DMS53 treated with DMSO at 0.1 percent for 48 hours (cell line): ENCODE data around the gene ZMYND12.
"Not testable (repeated sequence)": the region's sequence is repeated elsewhere in the genome, so short reads cannot be mapped to it uniquely, and the experiment has no call there.

ENCODE experiments used
- DNase-seq: peaks from one replicate; lab custom pipeline; 2025; ENCODE audit not compliant: unreplicated experiment; lab: John Stamatoyannopoulos, UW

Gene ZMYND12, protein sequence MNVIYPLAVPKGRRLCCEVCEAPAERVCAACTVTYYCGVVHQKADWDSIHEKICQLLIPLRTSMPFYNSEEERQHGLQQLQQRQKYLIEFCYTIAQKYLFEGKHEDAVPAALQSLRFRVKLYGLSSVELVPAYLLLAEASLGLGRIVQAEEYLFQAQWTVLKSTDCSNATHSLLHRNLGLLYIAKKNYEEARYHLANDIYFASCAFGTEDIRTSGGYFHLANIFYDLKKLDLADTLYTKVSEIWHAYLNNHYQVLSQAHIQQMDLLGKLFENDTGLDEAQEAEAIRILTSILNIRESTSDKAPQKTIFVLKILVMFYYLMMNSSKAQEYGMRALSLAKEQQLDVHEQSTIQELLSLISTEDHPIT

DNA sequence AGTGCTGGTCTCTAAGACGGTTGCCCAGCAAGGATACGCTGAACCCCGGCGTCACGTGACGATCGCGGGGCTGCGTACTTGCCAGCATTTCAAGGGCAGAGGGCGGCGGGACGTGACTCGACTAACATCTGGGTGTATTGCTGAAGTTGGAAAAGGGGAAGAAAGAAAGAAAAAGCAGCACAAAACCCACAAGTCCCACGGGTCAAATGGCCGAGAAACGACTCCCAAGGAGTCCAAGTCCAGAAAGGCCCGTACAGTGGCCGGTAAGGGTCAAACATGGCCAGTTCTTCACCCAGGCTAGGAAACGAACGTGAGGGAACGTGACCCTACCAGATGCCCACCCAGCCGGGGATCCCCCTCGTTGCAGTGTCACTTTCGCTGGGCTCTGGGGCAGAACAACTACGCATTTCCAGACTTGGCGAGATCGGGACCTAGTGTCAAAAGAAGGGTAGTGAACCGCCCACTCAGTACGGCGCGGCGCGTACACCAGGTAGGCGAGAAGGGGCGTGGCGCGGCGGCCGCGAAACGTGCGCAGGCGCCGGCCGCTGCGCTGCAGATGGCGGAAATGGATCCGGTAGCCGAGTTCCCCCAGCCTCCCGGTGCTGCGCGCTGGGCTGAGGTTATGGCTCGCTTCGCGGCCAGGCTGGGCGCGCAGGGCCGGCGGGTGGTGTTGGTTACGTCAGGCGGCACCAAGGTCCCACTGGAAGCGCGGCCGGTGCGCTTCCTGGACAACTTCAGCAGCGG is at the start of gene ZMYND12, which contains the start of gene PPCS:
Gene ZMYND12, minus strand, starts transcription at position 13 of the 744 bp plus-strand sequence. CDS start 25 bp downstream, outside the sequence.
Gene PPCS, plus strand, starts transcription at position 534 of the 744 bp plus-strand sequence. Its CDS starts 23 bp downstream, at position 557.
- peak; percentile 88 for DNase-seq

DNA sequence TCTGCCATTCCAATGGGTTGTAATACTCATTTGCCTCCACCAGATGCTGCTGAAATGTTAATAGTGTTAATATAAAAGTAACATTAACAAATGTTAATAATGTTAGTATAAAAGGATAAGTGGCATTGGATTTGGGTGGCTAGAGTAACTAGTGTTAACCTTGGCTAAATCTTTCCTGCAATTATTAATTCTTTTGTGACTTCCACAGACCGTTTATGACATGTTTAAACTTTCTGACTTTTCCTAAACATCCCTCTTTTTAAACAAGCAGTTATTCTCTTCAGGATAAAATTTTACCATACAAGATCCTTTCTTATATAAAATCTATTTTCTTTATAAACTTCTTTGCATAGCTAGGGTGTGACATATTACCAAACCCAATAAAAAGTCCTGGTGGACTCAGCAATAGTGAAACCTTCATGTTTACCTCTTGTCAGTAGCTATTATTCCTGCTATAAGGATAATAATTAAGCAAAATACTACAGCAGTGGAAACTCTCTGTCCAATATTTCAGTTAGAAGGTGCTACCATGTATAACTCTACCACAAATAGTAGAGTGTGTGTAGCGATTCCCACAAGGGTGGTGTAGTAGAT is 48.8 kb upstream of the ZMYND12 start:
- no peak for DNase-seq

DNA sequence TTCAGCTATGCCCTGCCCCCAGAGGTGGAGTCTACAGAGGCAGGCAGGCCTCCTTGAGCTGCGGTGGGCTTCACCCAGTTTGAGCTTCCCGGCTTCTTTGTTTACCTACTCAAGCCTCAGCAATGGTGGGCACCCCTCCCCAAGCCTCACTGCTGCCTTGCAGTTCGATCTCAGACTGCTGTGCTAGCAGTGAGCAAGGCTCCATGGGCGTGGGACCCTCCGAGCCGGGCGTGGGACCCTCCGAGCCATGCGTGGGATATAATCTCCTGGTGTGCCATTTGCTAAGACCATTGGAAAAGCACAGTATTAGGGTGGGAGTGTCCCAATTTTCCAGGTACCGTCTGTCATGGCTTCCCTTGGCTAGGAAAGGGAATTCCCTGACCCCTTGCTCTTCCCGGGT is 46.2 kb upstream of the ZMYND12 start:
- DNase-seq: not testable (repeated sequence)

DNA sequence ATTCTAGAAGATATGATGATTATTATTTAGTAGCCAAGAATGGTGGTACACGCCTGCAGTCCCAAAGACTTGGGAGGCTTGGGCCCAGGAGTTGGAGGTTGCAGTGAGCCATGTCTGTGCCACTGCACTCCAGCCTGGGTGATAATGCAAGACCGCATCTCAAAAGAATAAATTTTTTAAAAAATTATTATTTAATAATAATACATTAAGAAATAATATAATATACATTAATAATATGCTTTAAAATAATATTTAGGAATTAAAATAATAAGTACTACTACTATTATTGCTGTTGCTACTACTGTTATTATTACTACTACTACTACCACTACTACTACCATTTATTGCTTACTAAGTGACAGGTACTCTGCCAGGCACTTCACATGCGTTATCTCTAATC is 34.4 kb upstream of the ZMYND12 start:
- DNase-seq: no peak

DNA sequence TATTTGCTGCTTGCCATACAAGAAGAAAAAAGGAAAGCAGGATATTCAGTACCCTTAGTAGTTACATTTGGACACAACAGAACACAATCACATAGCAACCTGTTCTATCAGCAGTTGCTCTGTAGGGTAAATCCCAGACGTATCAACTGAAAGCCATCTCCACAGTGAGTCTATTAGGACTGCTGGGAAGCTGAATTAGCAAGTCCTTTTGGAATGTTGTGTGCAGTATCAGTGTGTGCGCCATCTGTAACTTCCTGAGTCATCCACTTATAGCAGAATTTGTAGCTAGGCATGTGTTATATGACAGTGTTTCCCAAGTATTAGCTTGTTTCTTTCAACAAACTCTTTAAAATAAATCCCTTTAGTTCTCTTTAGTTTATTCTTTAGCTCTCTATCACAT is 28.6 kb upstream of the ZMYND12 start:
- peak; percentile 57 for DNase-seq

DNA sequence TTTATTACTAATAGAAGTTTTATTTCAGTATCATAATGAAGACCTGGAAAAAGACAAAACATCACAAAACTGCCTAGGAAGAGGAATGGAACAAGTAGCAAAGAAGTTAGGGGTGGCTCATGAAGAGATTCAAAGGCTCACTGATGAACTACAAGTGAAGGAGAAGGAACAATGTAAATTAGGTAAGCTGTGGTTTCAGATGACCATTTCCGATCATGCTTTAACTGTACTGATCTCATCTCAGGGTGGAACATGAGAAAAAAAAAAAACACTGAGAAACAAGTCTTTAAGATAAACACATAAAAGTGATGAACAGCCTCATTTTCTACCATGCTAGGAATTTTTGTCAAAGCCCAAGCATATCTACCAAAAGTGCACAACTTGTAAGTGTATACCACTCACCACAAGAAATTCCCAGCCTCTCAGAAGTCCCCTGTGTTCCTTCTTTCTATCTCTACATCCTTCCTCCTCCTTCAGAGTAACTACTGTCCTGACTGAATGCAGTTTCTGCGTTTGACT is 26.9 kb upstream of the ZMYND12 start:
- DNase-seq: no peak

DNA sequence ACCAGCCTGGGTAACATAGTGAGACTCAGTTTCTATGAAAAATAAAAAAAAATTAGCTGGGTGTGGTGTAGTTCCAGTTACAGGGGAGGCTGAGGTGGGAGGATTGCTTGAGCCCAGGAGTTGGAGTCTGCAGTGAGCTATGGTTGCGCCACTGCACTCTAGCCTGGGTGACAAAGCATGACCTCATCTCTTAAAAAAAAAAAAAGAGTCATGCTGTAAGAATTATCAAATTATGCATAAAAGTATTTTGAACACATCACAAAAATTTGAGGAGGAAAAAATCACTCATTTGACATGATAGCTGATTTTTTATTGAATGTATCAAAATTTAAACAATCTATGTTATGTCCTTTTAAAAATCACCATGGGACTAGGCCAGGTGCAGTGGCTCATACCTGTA is 25.1 kb upstream of the ZMYND12 start:
- DNase-seq: no peak

DNA sequence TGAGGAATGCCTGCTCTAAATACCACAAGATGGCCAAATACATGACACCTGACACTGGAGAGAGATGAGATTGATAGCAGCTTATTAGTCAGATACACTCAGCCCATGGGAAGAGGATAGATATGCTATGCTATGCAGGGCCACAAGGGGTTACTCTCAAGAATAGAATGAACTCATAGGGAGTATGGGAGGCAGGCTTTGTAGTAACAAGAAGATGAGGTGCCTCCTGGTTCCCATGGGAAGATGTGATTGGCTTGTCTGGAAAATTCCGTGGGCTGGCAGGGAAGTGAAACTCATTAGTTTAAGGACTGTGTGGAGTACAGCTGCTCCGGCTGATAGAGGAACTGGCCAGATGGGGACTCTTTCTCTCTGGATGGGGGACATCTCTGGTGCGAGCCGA is 23.8 kb upstream of the ZMYND12 start:
- no peak for DNase-seq

DNA sequence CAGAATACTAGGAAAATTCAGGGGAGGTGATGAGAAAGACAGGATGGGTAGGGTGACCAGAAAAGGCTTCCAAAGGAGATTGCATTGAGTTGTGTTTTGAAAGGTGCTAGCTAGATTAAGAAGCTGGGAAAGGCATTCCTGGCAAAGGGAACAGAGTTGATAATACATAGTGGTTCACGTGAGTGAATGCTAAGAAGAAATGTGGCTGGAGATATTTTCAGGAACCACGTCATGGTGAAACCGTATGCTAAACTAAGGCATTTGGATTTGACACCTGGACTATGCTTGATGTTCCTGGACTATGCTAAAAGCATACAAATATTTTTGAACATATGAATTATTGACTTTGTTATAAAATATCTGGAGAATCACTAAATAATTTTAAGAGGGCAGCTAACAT is 22.0 kb upstream of the ZMYND12 start:
- DNase-seq: no peak

DNA sequence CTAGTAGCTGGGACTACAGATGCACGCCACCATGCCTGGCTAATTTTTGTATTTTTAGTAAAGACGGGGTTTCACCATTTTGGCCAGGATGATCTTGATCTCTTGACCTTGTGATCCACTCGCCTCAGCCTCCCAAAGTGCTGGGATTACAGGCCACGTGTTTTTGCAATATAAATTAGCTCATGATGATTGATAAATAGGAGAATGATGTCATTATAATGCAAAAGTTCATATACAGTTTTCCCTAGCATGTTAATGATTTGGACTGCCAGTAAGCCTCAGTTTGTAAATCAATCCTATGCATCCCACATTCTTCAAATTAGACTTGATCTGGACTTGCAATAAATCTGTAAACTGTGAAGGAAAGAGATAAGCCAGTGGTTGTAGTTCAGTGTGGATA is 21.5 kb upstream of the ZMYND12 start:
- not testable (repeated sequence) for DNase-seq

DNA sequence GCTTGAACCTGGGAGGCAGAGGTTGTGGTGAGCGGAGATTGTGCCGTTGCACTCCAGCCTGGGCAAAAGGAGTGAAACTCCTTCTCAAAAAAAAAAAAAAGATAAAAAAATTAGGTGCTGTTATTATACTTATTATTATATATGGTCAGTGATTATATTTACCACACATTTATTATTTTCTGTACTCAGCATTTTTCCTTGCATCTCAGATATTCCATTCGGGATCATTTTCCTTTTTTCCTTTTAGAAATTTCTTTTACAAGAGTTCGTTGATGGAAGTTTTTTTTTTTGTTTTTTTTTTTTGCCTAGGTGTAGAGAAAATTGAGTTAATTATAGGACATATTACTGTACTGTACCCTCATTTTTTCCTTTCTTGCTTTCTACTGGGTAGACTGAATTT is 20.8 kb upstream of the ZMYND12 start:
- no peak for DNase-seq

DNA sequence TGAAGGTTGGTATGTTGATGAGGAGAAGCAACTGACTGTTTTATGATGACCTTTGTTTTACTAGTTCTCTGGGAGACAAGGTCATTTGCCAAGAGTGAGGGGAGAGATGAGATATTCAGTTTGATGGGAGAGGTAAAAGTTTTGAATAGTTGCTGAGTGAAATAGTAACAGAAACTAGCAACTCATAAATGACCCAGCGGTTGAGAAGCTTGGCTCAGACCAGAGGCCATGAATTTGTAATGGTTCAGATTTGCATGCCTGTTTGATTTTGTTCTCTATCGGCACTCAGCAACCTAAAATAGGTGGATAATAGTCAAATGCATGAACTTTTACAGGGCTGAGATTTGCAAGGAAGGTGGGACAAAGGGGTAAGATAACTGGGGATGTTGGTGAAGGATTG is 13.9 kb upstream of the ZMYND12 start:
- DNase-seq: no peak

DNA sequence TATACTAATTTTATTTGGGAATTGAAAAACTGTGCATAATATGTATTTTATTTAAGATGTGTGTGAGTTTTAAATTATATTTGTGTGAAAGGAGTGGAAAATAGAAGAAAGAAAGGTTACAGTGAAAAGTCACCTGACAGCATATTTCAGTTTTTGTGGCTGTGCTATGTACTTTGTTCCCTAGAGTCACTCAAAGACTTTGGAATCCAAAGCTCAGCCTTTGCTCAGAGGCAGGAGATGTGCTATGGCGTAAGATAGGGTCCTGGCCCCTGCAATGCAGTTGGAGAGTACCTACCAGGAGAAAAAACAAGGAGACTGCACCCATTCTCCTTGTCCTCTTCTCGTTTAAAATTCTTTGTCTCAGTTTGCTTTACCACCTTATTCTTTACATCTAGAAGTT is 10.2 kb upstream of the ZMYND12 start:
- DNase-seq: no peak

DNA sequence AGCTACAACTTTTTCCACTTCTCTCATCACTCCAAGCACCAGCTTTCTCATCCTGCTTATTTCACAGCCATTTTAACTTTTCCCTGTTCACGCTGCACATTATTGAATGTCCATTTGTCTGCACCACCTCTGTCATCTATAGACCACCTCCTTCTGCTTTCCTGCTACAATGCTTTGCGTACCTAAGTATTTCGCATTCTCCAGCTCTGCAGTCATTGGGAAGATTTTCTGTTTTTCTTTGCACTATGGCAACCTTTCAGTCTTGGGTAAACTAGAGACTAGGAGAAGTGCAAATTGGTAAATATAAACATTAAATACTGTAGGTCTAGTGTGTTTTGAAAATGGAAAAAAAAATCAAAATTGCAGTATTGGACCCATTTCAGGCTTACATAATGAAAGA is 8.1 kb upstream of the ZMYND12 start:
- no peak for DNase-seq

DNA sequence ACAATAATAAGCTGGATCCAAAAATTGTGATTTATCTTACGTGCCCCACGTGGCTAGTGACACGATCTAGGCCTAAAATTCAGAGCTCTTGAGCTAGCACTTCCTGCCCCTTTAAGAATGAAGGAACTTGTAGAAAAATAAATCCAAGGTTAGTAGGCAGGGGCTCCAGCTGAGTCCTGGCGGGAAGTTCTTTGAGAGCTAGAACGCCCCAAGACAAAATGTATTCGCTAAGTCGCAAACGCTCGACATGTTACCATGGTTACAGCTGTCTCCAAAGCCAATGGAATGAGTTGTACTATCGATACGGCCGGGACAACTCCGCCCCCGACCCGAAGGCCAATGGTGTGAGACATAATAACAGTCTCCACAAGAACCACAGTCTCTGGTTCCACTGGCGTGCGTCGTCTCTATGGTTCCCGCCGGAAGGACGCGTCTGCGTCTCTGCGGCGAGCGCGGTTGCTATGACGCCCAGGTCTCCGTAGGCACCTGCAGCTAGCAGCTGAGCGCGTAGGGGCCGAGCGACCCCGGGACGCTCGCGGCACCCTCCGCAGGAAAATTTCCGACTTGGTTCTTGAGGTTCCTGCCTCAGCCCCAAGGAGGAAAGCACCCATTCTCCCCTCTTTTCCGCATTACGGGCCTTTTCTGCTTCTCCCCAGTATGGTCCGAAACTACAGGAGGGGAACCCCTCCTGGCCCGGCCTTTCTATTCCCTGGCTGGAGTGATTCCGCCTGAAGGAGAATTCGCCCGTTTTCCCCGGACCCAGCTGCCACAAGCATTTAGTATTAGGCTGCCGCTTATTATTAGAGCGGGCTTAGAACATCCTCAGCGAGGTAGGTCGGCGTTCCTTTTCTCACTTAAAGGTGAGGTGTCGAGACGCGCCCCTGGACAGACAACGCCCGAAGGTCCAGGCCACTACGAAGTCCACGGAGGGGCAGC is 7.3 kb upstream of the ZMYND12 start, which contains the start of gene CCDC30:
Gene CCDC30, plus strand, starts transcription at position 459 of the 936 bp plus-strand sequence. CDS start 17,266 bp downstream, outside the sequence.
- DNase-seq: peak; percentile 99

DNA sequence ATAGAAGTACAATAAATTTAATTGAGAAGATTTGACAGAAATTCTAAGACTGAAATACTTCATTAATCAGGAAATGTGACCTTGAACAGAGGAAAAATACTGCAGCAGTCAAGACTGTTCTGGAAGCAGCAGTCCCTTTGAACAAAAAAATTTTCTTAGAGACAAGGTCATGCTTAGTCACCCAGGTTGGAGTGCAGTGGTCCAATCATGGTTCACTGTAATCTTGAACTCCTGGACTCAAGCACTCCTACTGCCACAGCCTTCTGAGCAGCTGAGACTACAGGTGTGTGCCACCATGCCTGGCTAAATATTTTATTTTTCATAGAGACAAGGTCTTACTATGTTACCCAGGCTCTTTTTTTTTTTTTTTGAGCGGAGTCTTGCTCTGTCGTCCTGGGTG is 5.4 kb upstream of the ZMYND12 start:
- DNase-seq: no peak

DNA sequence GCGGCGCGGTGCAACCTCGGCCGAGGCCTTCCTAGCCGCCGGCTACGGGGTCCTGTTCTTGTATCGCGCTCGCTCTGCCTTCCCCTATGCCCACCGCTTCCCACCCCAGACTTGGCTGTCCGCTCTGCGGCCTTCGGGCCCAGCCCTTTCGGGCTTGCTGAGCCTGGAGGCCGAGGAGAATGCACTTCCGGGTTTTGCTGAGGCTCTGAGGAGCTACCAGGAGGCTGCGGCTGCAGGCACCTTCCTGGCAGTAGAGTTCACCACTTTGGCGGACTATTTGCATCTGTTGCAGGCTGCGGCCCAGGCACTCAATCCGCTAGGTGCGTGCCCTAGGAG is 900 bp upstream of the ZMYND12 start:
- DNase-seq: peak; percentile 40

DNA sequence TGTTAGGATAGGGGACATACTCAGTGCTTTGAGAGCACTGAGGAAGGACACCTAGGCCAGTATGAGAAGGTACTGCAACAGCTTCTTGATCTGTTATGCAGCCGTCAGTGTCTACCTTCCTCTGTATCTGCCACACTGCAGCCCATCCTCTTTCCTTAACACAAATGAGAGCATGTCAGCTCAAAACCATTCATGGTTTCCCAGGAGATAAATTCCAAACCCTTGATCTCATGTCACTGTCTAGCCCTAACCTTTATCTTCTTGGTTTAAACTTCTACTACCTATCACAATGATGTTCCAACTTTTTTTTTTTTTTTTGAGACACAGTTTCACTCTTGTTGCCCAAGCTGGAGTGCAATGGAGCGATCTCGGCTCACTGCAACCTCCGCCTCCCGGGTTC is 1.4 kb downstream of the ZMYND12 start:
- no peak for DNase-seq

DNA sequence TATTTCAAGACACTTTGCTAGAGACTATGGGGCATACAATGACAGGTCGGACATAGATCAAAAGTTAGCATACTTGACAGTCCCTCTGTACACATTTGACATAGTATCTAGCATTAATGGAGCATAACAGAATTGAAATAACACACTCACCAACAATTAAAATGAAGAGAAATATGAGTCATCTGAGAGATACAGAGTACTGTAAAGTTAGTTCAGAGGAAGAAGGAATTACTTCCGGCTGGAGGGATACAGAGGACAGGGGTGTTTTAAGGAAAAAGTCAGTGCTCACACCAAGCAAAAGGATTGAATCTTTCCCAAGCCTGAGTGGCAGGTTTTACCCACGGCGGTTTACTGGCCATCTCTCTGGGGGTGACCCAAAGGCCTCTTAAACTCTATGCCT is 2.4 kb downstream of the ZMYND12 start:
- no peak for DNase-seq

DNA sequence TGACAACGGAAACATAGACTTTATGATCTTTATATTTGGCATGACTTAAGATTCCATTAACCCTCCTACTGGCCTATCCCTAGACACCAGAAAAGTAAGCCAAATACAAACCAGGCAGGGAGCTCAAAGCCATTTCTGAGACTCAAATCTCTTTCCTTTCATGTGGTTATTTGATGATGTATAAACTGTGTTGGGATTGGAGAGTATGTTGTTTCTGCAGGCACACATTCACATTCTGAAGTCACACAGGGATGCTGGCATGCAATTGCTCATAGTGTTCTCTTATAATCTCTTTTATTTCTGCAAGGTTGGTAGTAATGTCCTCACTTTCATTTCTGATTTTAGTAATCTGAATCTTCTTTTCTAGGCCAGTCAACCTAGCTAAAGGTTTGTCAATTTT is 5.8 kb downstream of the ZMYND12 start:
- no peak for DNase-seq

DNA sequence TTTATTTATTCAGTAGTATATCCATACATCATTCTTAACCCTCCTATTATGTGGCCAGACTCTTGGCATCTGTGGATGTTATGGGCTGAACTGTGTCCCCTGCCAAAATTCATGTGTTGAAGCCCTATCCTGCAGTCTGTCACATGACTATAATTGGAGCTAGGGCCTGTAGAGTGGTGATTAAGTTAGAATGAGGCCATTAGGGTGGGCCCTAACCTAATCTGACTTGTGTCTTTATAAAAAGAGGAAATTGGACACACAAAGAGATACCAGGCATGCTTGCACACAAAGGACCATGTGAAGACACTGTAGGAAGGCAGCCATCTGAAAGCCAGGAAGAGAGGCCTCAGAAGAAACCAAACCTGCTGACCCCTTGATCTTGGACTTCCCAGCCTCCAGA is 6.6 kb downstream of the ZMYND12 start:
- no peak for DNase-seq
